ENCODE measurements around the gene BRF1.

GRCh38 chr14:105187935-105188524 is 112.8 kb downstream of the BRF1 start:
- TF ChIP-seq CTCF (IDR thresholded peaks at IDR 0.05 in 2 of 3, conservative IDR thresholded peaks at IDR 0.05 in 1 of 3; ENCODE audit: borderline replicate concordance in 1 of 3, insufficient read depth in 1 of 3, low read depth in 2 of 3, low read length in 2 of 3) (peak in 2 of 3 experiments; percentile 14 to 15; a peak in 3 of 6 replicates), POLR2A (IDR thresholded peaks at IDR 0.05; ENCODE audit: borderline replicate concordance, extremely low read depth, insufficient read depth, insufficient read length) (no peak), YY1 (IDR thresholded peaks at IDR 0.05; ENCODE audit: extremely low read depth, insufficient replicate concordance, low read depth, low read length) (no peak), EZH2 (IDR thresholded peaks at IDR 0.05) (no peak), JUND (IDR thresholded peaks at IDR 0.05) (no peak), POLR2AphosphoS5 (IDR thresholded peaks at IDR 0.05; ENCODE audit: low read depth, low read length) (no peak), ZNF274 (IDR thresholded peaks at IDR 0.05; ENCODE audit: low read depth, low read length) (no peak), ZFX (IDR thresholded peaks at IDR 0.05) (no peak), CBX3 (IDR thresholded peaks at IDR 0.05; ENCODE audit: low read depth) (no peak), SP1 (IDR thresholded peaks at IDR 0.05; ENCODE audit: low read depth) (no peak), CEBPB (IDR thresholded peaks at IDR 0.05; ENCODE audit: low read depth) (no peak), REST (IDR thresholded peaks at IDR 0.05; ENCODE audit: low read depth) (no peak), TCF7L2 (IDR thresholded peaks at IDR 0.05; ENCODE audit: borderline replicate concordance, extremely low read depth, insufficient read depth, insufficient read length) (no peak), SIN3A (IDR thresholded peaks at IDR 0.05; ENCODE audit: low read depth) (no peak)

Measured in HCT116 (cell line).